Mammary epithelial cell (primary cell): ENCODE data around the gene LSMEM2.

ENCODE experiments used
- EZH2 ChIP-seq: IDR thresholded peaks from 2 replicates; pipeline ENCODE4 v1.6.1; 2012; ENCODE audit warnings: low read length, inconsistent platforms, borderline replicate concordance
- TF ChIP-seq, protein P1 (sequence below), 2 donors: IDR thresholded peaks in 1 of 2; conservative IDR thresholded peaks in 1 of 2; 2 replicates each; pipeline ENCODE4 v1.5.1; 2011 to 2012; ENCODE audit warnings: inconsistent platforms in 2 of 2, low read length in 2 of 2, mild to moderate bottlenecking in 2 of 2, control low read depth in 1 of 2, low read depth in 1 of 2; ENCODE audit not compliant: insufficient read depth in 1 of 2; ENCODE audit errors: extremely low read depth in 1 of 2

- TF ChIP-seq, protein P1, sequence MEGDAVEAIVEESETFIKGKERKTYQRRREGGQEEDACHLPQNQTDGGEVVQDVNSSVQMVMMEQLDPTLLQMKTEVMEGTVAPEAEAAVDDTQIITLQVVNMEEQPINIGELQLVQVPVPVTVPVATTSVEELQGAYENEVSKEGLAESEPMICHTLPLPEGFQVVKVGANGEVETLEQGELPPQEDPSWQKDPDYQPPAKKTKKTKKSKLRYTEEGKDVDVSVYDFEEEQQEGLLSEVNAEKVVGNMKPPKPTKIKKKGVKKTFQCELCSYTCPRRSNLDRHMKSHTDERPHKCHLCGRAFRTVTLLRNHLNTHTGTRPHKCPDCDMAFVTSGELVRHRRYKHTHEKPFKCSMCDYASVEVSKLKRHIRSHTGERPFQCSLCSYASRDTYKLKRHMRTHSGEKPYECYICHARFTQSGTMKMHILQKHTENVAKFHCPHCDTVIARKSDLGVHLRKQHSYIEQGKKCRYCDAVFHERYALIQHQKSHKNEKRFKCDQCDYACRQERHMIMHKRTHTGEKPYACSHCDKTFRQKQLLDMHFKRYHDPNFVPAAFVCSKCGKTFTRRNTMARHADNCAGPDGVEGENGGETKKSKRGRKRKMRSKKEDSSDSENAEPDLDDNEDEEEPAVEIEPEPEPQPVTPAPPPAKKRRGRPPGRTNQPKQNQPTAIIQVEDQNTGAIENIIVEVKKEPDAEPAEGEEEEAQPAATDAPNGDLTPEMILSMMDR (conservative IDR thresholded peaks at IDR 0.05 in 1 of 2, IDR thresholded peaks at IDR 0.05 in 1 of 2; ENCODE audit: extremely low read depth in 1 of 2, insufficient read depth in 1 of 2, low read depth in 1 of 2, low read length in 2 of 2), result no peak
- no peak for TF ChIP-seq EZH2
Measured at GRCh38 chr3:50337175-50337861, 58.4 kb downstream of the LSMEM2 start.
